Kidney capillary endothelial cell (primary cell): ENCODE measurements around the gene RALGAPA1.
A peak's percentile ranks its signal among the peaks of the same experiment; 100 is the strongest.
"Not testable (repeated sequence)": the region's sequence is repeated elsewhere in the genome, so short reads cannot be mapped to it uniquely, and the experiment has no call there.

Source experiments
- DNase-seq: peaks from one replicate; pipeline ENCODE4 v3.0.0-alpha.2; 2018; ENCODE audit warnings: low spot score

The RALGAPA1 gene

GRCh38 chr14:35621996-35622395 lies 187.1 kb downstream of the RALGAPA1 start:
- not testable (repeated sequence) for DNase-seq

DNA sequence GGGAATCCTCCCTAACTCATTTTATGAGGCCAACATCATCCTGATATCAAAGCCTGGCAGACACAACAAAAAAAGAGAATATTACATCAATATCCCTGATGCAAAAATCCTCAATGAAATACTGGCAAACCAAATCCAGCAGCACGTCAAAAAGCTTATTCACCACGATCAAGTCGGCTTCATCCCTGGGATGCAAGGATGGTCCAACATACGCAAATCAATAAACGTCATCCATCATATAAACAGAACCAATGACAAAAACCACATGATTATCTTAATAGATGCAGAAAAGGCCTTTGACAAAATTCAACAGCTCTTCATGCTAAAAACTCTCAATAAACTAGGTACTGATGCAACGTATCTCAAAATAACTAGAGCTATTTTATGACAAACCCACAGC lies 189.1 kb downstream of the RALGAPA1 start:
- not testable (repeated sequence) for DNase-seq

- not testable (repeated sequence) for DNase-seq
Observed at GRCh38 chr14:35619461-35619860, 189.6 kb downstream of the RALGAPA1 start.

DNA sequence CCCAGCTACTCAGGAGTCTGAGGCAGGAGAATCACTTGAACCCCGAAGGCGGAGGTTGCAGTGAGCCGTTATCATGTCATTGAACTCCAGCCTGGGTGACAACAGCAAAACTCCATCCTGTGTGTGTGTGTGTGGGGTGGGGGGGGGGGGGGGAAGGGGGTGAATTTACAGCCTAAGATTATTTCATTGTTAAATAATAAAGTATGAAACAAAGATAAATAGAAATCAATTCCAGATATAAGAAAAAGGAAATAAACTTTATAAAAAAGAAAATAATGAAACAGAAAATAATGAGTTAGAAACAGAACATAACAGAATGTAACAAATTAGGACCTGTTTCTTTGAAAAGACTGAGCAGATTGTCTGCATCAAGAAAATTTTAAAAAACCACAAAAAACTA lies 191.6 kb downstream of the RALGAPA1 start:
- no peak for DNase-seq

DNA sequence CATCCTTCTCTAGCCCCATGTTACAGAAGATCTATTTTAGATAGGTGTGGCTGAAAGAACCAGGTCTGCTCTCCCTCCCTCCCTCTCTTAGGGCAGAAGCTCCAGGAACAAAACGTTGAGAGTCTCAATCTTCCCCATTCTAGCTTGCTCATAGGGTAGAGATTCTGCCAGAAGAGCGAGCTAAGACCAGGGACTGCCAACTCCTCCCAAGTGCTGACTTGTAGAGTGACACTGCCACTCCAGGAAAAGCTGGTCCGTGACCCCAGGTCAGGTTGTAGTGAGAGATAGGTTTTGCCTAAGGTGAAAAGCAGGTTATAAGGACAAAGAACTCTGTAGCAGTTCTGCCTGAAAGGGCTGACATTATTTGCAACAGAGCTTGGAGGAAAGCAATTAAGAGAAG lies 201.7 kb downstream of the RALGAPA1 start:
- no peak for DNase-seq

GRCh38 chr14:35600253-35600652 lies 208.8 kb downstream of the RALGAPA1 start:
- no peak for DNase-seq

GRCh38 chr14:35594616-35595015 lies 214.5 kb downstream of the RALGAPA1 start:
- DNase-seq = no peak

- DNase-seq = not testable (repeated sequence)
Observed at GRCh38 chr14:35587373-35587772, 221.7 kb downstream of the RALGAPA1 start.

GRCh38 chr14:35578639-35579038 lies 230.5 kb downstream of the RALGAPA1 start:
- no peak for DNase-seq

GRCh38 chr14:35578135-35578534 lies 231.0 kb downstream of the RALGAPA1 start:
- DNase-seq = no peak

DNA sequence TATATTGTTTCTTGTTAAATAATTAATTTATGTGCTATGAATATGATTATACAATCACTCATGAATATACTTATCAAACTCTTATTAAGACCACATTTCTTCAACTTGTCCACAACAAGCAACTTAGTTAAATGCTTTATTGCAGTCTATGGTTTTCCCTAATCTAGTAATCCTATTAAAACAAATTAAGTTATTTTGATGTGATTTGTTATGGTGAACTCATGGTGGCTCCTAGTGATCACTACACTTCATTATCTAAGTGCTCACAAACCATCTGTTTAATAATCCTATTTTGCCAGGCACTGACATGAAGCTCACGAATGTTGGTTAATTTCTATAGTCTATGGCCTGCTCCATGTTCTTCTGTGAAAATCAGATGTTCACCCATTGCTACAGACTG lies 232.2 kb downstream of the RALGAPA1 start:
- no peak for DNase-seq

- no peak for DNase-seq
Observed at GRCh38 chr14:35576260-35576659, 232.8 kb downstream of the RALGAPA1 start.

GRCh38 chr14:35573911-35574310 lies 235.2 kb downstream of the RALGAPA1 start:
- no peak for DNase-seq

DNA sequence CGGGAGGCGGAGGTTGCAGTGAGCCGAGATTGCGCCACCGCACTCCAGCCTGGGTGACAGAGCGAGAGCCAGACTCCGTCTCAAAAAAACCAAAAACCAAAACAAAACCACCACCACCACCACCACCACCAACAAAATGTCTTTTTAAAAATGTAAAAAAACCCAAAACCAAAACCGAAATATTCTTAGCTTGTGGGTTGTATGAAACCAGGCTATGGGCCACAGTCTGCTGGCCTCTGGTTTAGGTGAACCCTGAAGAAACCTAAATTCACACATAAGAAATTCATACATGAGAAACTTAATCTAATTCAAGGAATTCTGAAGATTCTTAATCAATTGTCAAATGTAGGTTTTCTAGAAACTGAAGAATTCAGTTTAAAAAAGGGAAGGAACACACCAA lies 237.5 kb downstream of the RALGAPA1 start:
- no peak for DNase-seq

DNA sequence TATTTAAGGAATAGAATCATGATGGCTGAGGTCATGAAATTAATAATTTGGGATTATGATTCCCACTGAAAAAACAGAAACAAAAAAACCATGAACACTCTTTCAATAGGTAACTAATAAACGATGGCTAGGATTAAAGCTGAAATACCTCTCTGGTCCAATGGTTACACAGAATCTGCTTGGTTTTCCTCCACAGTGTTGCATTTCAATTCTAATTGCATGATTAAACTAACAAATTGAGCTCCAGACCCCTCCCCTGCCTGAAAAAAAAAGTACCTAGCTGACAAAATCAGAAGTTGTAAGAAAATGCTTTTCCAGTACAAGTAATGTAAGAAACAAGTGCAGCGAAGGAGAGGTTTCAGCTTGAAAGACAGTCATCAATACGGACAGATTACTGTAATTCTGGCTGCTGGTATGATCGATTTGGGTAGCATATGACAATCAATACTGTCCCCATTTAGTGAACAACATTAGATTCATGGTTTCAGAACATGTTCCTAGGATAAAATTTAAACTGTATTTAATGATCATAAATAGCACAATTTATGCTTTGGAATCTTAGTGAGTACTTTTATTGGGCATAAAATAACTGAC lies 243.1 kb downstream of the RALGAPA1 start:
- DNase-seq = no peak

DNA sequence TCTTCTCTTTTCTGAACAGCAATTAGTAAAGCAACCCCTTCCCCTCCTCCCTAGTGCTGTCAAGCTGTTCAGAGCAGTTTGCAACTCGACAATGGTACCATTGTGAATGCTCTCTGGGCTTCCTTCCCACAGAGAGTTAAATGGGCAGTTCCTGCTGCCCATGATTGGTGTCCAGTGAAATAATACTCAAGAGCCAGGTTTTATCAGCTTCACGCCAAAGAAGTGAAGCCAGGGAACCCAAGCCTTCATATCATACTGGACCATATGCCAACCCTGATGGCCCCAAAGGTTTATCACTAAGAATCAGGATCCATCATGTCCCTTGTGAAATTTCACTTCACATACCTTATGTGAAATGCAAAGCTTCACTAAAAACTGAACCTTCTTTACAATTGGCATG lies 250.4 kb downstream of the RALGAPA1 start:
- no peak for DNase-seq

DNA sequence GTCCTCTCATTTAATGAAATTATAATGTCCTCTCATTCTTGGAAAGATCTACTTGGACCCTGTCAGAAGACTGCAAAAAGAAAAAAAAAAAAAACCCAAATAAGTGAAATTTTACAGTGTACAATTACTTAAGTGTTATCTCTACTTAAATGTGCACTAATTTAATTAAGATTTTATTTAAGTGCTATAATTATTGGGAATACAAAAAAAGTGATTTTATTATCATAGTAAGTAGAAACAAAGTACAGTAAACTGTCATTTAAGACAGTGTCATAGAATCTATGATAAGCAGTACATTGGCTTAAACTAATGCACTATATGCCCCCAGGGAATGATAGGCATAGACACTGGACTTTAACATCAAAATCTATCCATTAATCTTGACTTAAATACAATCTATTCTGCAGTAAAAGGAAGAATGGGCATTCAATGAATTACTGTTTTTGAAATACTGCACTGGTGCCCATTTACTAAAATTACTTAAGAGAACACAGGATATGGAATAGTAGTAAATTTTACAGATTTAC lies 251.8 kb downstream of the RALGAPA1 start:
- no peak for DNase-seq

- no peak for DNase-seq
Observed at GRCh38 chr14:35556548-35556947, 252.5 kb downstream of the RALGAPA1 start.

GRCh38 chr14:35553808-35554207 lies 255.3 kb downstream of the RALGAPA1 start:
- peak; percentile 43 for DNase-seq

- no peak for DNase-seq
Observed at GRCh38 chr14:35551081-35551480, 258.0 kb downstream of the RALGAPA1 start.

DNA sequence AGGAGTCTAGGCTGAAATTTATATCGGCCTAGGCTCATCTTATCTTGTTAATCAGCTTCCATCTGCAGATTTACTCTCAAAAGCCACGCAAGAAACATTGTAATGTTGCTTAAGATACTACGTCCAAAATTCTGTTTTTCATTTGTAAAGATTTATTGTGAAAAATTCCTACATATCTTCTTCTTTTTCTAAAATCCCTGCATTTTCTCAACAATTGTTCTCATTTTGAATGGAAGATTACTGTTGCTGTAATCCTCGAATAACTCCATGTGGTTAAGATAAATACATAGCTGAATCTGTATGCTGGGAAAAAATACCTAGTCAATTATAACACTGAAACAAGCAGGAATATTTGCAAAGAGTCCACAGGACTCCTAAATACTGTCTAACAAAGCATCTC lies 259.5 kb downstream of the RALGAPA1 start:
- DNase-seq = no peak

- no peak for DNase-seq
Observed at GRCh38 chr14:35543006-35543405, 266.1 kb downstream of the RALGAPA1 start.

DNA sequence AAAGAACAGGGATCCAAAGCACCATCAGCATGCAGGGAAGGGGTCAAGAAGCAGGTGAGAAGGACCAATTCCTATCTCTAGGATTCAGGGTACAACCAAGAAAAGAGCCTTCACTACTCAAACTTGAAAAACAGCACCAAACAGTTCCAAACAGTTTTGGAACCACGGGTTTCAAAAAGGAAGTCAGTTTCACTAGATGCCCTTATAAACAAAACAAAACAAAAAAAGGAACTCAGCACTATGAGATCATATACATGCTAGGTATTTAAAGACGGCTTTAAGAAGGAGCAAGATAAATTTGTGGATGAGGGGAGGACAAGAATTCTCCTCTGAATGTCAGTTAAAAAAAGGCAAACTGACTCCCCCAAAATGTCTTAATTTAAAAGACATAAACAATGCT lies 269.1 kb downstream of the RALGAPA1 start:
- no peak for DNase-seq

DNA sequence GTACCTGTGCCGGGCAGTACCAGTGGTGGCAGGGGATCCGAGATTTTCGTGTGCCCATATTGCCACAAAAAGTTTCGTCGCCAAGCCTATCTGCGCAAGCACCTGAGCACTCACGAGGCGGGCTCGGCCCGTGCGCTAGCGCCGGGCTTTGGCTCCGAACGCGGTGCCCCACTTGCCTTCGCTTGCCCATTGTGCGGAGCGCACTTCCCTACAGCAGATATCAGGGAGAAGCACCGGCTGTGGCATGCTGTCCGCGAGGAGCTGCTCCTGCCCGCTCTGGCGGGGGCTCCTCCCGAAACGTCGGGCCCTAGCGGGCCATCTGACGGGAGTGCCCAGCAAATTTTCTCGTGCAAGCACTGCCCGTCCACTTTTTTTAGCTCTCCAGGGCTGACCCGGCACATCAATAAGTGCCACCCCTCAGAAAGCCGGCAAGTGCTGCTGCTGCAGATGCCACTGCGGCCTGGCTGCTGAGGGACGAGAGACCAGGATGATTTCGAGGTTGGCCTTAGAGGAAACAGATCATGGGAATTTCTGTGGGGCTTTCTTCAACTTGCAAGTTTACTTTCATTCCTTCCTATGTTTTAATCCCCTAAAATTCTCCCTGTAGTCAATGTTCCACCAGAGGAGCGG lies 273.5 kb downstream of the RALGAPA1 start:
- DNase-seq = no peak
